Thoracic aorta (tissue), 2 donors: ENCODE data around the gene LENG1. TPM values are rescaled to one million over a fixed set of nuclear protein-coding genes. Genes with fewer than 3 reads are reported as not detected.

ENCODE experiments used
- ATAC-seq: fragments of 150-250 bp; one replicate; pipeline ENCODE4 v1.8.0; 2017; ENCODE audit warnings: low read depth; ENCODE audit not compliant: insufficient number of reproducible peaks, low FRiP score
- DNase-seq: peaks from one replicate; pipeline ENCODE4 v3.0.0-alpha.2; 2020; ENCODE audit warnings: low spot score
- H3K27ac ChIP-seq, 2 donors: fragments of 200-600 bp; sonication (generic); 1 replicate in 1 of 2; 2 replicates in 1 of 2; pipeline ENCODE4 v1.5.1; 2016; ENCODE audit warnings: mild to moderate bottlenecking in 2 of 2, moderate library complexity in 2 of 2
- H3K27me3 ChIP-seq: fragments of 200-600 bp; sonication (generic); replicated peaks from 2 replicates; pipeline ENCODE4 v1.6.0; 2016; ENCODE audit warnings: mild to moderate bottlenecking; ENCODE audit not compliant: insufficient read depth
- H3K36me3 ChIP-seq: fragments of 200-600 bp; sonication (generic); one replicate; pipeline ENCODE4 v1.5.1; 2016
- H3K4me1 ChIP-seq, 2 donors: fragments of 200-600 bp; sonication (generic); 1 replicate in 1 of 2; 2 replicates in 1 of 2; pipeline versions ENCODE4 v1.5.1 to v1.6.0; 2016; ENCODE audit warnings: low read depth in 2 of 2, mild to moderate bottlenecking in 1 of 2; ENCODE audit not compliant: control insufficient read depth in 1 of 2
- H3K4me3 ChIP-seq: fragments of 200-600 bp; sonication (generic); 2 replicates; pipeline ENCODE4 v1.5.1; 2016; ENCODE audit warnings: mild to moderate bottlenecking
- H3K9me3 ChIP-seq: fragments of 200-600 bp; sonication (generic); 2 replicates; pipeline ENCODE4 v1.5.1; 2016
- total RNA-seq, 2 donors: library from RNA; depleted of rRNA; stranded (reverse); fragments of >200 nt; gene quantifications; one replicate each; pipeline versions ENCODE4 v1.1.0 to v1.2.3, GENCODE V29; 2016
- TF ChIP-seq, protein P1 (sequence below): fragments of 200-600 bp; sonication (generic); IDR thresholded peaks from one replicate; pipeline ENCODE4 v1.5.1; 2019; ENCODE audit warnings: antibody characterized with exemption

Gene LENG1
- total RNA-seq, 2 donors from 2014 or later: 7.6 to 8.0 TPM

DNA sequence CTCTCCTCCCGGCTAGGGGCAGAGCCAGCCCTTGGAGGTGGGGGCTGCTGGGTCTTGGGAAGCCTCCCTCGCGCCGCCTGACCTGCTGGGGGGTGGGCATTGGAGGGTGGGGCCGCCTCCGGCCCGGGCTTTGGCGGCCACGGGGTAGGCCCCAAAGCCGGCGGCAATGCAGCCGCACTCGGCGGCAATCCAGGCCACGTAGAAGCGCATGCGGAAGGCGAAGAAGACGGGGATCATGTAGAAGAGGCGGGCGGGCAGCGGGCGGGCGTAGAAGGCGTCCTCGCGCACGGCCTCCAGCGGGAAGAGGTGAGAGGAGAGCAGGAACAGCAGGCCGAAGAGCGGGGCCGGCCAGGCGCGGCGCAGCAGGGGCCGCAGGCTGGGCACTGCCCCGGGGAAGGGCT is 21.2 kb upstream of the LENG1 start:
- DNase-seq: no peak
- Histone ChIP-seq H3K27ac (no peak overlapping the region), H3K9me3 (no peaks in the 10 kb centered on the region), H3K4me3 (no peak overlapping the region), H3K4me1 (no peaks in the 10 kb centered on the region), H3K27me3 (no peaks in the 10 kb centered on the region), H3K36me3 (no peaks in the 10 kb centered on the region)
- TF ChIP-seq, protein P1, sequence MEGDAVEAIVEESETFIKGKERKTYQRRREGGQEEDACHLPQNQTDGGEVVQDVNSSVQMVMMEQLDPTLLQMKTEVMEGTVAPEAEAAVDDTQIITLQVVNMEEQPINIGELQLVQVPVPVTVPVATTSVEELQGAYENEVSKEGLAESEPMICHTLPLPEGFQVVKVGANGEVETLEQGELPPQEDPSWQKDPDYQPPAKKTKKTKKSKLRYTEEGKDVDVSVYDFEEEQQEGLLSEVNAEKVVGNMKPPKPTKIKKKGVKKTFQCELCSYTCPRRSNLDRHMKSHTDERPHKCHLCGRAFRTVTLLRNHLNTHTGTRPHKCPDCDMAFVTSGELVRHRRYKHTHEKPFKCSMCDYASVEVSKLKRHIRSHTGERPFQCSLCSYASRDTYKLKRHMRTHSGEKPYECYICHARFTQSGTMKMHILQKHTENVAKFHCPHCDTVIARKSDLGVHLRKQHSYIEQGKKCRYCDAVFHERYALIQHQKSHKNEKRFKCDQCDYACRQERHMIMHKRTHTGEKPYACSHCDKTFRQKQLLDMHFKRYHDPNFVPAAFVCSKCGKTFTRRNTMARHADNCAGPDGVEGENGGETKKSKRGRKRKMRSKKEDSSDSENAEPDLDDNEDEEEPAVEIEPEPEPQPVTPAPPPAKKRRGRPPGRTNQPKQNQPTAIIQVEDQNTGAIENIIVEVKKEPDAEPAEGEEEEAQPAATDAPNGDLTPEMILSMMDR: no peak
- no peak for ATAC-seq

DNA sequence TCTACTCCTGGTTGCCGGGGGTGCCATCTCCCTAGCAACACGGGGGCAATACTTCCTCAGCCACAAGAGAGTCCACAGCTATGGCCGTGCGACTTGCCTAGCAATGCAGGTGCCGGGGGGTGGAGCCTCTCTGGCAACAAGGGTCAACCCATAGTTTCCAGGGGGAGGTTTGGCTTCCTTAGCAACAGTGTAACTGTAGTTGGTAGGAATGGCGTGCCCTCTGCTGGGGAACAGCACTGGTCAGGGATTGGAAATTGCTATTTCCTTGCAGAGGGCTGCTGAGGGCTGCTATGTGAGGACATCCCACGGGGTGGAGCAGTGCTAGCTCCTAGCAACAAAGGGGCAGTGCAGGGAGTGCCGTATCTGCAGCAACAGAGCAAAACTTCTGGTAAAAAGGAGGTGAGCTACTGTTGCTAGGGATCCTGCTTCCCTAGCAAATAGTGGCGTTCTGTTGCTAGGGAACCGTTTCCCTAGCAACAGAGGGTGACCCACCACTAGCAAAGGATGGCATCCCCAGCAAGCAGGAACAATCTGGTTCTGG is 20.5 kb upstream of the LENG1 start:
- ATAC-seq: no peak
- Histone ChIP-seq H3K4me1 (no peaks in the 10 kb centered on the region), H3K27me3 (no peaks in the 10 kb centered on the region), H3K36me3 (no peaks in the 10 kb centered on the region), H3K27ac (no peak overlapping the region), H3K4me3 (no peak overlapping the region), H3K9me3 (no peaks in the 10 kb centered on the region)
- DNase-seq: no peak
- TF ChIP-seq, protein P1: no peak

DNA sequence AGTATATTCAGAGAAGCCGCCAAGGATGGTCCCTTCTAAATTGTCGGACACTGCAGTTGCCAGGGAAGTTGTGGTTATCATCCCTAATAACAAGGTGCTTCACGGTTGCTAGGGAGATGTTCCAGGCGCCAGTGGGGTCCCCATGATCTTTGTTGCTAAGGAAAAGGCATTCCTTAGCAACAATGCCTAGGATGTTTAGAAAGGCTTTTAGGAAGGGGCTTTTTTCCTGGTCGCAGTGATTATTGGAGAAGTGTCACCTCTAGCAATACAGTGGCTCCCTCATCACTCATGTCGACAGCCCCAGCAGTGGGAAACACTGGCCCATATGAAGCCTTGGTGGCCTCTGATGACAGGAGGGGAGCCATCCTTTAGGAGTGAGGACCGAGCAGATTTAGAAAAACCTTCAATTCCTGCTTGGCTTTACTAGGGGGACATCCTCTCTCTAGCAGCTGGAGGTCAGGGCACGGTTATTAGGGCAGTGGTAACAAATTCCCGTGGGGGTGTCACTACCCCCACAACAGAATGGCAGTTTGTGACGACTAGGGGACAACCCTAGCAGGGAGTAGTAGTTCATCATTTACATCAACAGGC is 19.8 kb upstream of the LENG1 start:
- Histone ChIP-seq H3K4me1 (no peaks in the 10 kb centered on the region), H3K27ac (no peak overlapping the region), H3K4me3 (no peak overlapping the region), H3K27me3 (no peaks in the 10 kb centered on the region), H3K9me3 (no peaks in the 10 kb centered on the region), H3K36me3 (no peaks in the 10 kb centered on the region)
- ATAC-seq (no peak), DNase-seq (no peak)
- TF ChIP-seq, protein P1: no peak

DNA sequence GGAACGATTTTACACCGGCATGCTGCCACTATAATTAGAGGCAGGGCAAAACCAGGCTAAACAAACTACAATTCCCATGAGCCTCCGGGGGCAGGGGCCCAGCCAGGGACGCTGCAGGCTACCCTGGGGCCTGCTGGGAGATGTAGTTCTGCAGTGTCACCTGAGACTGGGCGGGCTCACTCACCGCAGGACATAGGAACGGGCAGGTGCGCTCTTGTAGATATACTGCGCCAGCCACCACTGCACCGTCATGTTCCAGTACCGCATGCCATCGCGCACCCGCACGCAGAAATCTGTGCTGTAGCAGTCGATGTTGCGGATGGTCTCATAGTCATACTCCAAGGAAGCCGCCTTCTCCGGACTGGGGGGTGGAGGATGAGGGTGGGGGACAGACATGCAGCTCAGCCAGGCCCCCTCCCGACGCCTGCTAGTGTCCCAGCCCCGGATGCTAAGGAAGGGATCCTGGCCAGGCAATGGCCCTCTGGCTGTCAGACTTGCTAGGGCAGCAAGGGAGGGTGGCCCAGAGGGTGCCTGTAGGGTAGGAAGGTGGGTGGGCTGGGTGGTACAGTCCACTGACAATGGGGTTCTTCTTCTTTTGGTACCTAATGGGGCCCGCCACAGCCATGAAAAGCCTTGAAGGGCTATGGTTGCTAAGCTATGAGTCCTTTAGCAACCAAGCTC is 19.2 kb upstream of the LENG1 start:
- TF ChIP-seq, protein P1: no peak
- no peak for DNase-seq
- Histone ChIP-seq H3K36me3 (no peaks in the 10 kb centered on the region), H3K27ac (no peak overlapping the region), H3K9me3 (no peaks in the 10 kb centered on the region), H3K4me1 (no peaks in the 10 kb centered on the region), H3K4me3 (no peak overlapping the region), H3K27me3 (no peaks in the 10 kb centered on the region)
- no peak for ATAC-seq

DNA sequence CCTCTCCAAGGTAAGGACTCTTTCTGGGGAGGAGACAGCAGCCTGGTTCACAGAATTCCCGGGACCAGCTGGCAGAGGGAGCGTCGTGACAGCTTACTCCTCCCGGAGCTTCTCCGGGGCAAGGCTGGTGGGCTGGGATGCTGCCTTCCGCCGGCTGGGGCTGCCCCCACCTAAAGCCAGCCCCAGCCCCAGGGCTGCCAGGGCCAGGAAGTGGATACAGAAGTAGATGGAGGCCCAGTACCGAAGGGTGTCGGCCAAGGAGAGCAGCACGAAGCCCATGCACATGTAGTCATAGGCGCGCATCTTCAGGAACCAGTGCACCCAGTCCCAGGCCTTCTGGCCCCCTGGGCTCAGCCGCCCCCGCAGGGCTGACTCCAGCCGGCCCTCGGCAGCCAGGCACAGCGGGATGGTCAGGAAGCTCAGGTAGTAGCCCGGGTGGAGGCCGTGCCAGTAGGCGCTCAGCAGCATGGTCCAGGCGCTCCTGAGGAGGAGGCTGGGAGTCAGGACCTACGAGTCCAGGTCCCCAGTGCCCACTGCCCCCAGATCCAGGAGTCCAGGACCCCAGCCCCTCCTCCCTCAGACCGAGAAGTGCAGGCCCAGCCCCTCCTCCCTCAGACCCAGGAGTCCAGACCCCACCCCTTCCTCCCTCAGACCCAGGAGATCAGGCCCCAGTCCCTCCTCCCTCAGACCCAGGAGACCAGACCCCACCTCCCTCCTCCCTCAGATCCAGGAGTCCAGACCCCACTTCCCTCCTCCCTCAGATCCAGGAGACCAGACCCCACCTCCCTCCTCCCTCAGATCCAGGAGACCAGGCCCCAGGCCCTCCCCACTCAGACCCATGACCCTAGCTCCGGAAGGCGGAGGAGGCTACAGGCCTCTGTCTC is 14.7 kb upstream of the LENG1 start:
- no peaks in the 10 kb centered on the region for H3K4me1 ChIP-seq
- H3K9me3 ChIP-seq: no peaks in the 10 kb centered on the region
- DNase-seq (no peak), ATAC-seq (no peak)
- TF ChIP-seq, protein P1: no peak
- H3K27me3 ChIP-seq: no peaks in the 10 kb centered on the region
- no peak overlapping the region for H3K4me3 ChIP-seq
- H3K36me3 ChIP-seq: no peaks in the 10 kb centered on the region
- no peak overlapping the region for H3K27ac ChIP-seq
